DOHH2 (cell line): Measurements from ENCODE around the gene IL13RA1.

Source experiments
- H3F3A ChIP-seq: fragments of 200-600 bp; sonication (generic), shearing (Covaris generic); 2 replicates; pipeline ENCODE4 v1.6.0; 2016; ENCODE audit warnings: antibody characterized with exemption, mild to moderate bottlenecking; ENCODE audit not compliant: control insufficient read depth, insufficient read depth
- H3K27ac ChIP-seq: fragments of 200-600 bp; sonication (generic); 2 replicates; pipeline ENCODE4 v1.5.1; 2014; ENCODE audit warnings: low read depth, mild to moderate bottlenecking, low read length, moderate library complexity
- H3K27me3 ChIP-seq: fragments of 200-600 bp; sonication (generic); 2 replicates; pipeline ENCODE4 v1.6.1; 2014; ENCODE audit warnings: mild to moderate bottlenecking, low read length, mixed read lengths; ENCODE audit not compliant: control insufficient read depth
- H3K36me3 ChIP-seq: fragments of 200-600 bp; sonication (generic); 2 replicates; pipeline ENCODE4 v1.6.1; 2014; ENCODE audit warnings: mild to moderate bottlenecking, low read length, moderate library complexity, mixed read lengths; ENCODE audit not compliant: control insufficient read depth
- H3K4me1 ChIP-seq: fragments of 200-600 bp; sonication (generic); 2 replicates; pipeline ENCODE4 v1.6.1; 2014; ENCODE audit warnings: mild to moderate bottlenecking, low read length, mixed read lengths; ENCODE audit not compliant: control insufficient read depth
- H3K4me2 ChIP-seq: fragments of 200-600 bp; sonication (generic); 2 replicates; pipeline ENCODE4 v1.6.0; 2014; ENCODE audit warnings: mild to moderate bottlenecking, low read length, moderate library complexity
- H3K4me3 ChIP-seq: fragments of 200-600 bp; sonication (generic); 2 replicates; pipeline ENCODE4 v1.5.1; 2014; ENCODE audit warnings: mild to moderate bottlenecking, low read length, mixed read lengths
- H3K79me2 ChIP-seq: fragments of 200-600 bp; sonication (generic); 2 replicates; pipeline ENCODE4 v1.6.1; 2014; ENCODE audit warnings: mild to moderate bottlenecking, low read length, mixed read lengths; ENCODE audit not compliant: control insufficient read depth
- H3K9me2 ChIP-seq: fragments of 200-600 bp; sonication (generic); replicated peaks from 2 replicates; pipeline ENCODE4 v1.6.1; 2014; ENCODE audit warnings: mild to moderate bottlenecking, low read length, mixed read lengths; ENCODE audit not compliant: control insufficient read depth
- H3K9me3 ChIP-seq: fragments of 200-600 bp; sonication (generic); 2 replicates; pipeline ENCODE4 v1.6.1; 2014; ENCODE audit warnings: antibody characterized with exemption, low read length, mixed read lengths; ENCODE audit not compliant: control insufficient read depth, insufficient read depth
- H4K20me1 ChIP-seq: fragments of 200-600 bp; sonication (generic); 2 replicates; pipeline ENCODE4 v1.6.0; 2014; ENCODE audit warnings: low read depth, mild to moderate bottlenecking, antibody characterized with exemption, low read length, moderate library complexity; ENCODE audit not compliant: control insufficient read depth, insufficient read depth
- CTCF ChIP-seq: fragments of 200-600 bp; sonication (generic); IDR thresholded peaks from one replicate; pipeline ENCODE4 v1.5.1; 2014; ENCODE audit warnings: antibody characterized with exemption, mild to moderate bottlenecking, low read depth, low read length; ENCODE audit not compliant: poor library complexity, severe bottlenecking
- EZH2phosphoT487 ChIP-seq: fragments of 200-600 bp; sonication (generic); IDR thresholded peaks from 2 replicates; pipeline ENCODE4 v1.6.1; 2017; ENCODE audit warnings: borderline replicate concordance, mild to moderate bottlenecking, antibody characterized with exemption, low read length, moderate library complexity, mixed read lengths

Gene IL13RA1

GRCh38 chrX:118824173-118824730 is 96.8 kb downstream of the IL13RA1 start:
- no peaks in the 10 kb centered on the region for H3K4me1 ChIP-seq
- no peaks in the 10 kb centered on the region for H3K9me3 ChIP-seq
- no peak for TF ChIP-seq EZH2phosphoT487
- no peak for TF ChIP-seq CTCF
- no peaks in the 10 kb centered on the region for H3K9me2 ChIP-seq
- H3K79me2 ChIP-seq = no peaks in the 10 kb centered on the region
- no peaks in the 10 kb centered on the region for H3K36me3 ChIP-seq
- H4K20me1 ChIP-seq = no peaks in the 10 kb centered on the region
- no peak overlapping the region for H3K27ac ChIP-seq
- no peaks in the 10 kb centered on the region for H3F3A ChIP-seq
- H3K4me3 ChIP-seq = no peak overlapping the region
- H3K4me2 ChIP-seq = no peak overlapping the region
- H3K27me3 ChIP-seq = peaks cover 10% of the 10 kb centered on the region

- TF ChIP-seq EZH2phosphoT487 (no peak), CTCF (no peak)
- Histone ChIP-seq H3K27ac (no peak overlapping the region), H3K79me2 (no peaks in the 10 kb centered on the region), H3K4me2 (no peak overlapping the region), H3K27me3 (peaks cover 10% of the 10 kb centered on the region), H3K9me3 (no peaks in the 10 kb centered on the region), H3F3A (no peaks in the 10 kb centered on the region), H4K20me1 (no peaks in the 10 kb centered on the region), H3K9me2 (no peaks in the 10 kb centered on the region), H3K4me1 (no peaks in the 10 kb centered on the region), H3K36me3 (no peaks in the 10 kb centered on the region), H3K4me3 (no peak overlapping the region)
These were observed 97.8 kb downstream of the IL13RA1 start for GRCh38 chrX:118825227-118825626.

- no peaks in the 10 kb centered on the region for H3K79me2 ChIP-seq
- no peak overlapping the region for H3K27ac ChIP-seq
- no peaks in the 10 kb centered on the region for H3K4me1 ChIP-seq
- peak overlapping the region; percentile 22; the same call in 1 of the 2 replicates for H3K4me3 ChIP-seq
- peak overlapping the region; percentile 32 for H3K4me2 ChIP-seq
- H3K9me3 ChIP-seq = no peaks in the 10 kb centered on the region
- no peaks in the 10 kb centered on the region for H3K27me3 ChIP-seq
- no peaks in the 10 kb centered on the region for H3F3A ChIP-seq
- H3K36me3 ChIP-seq = no peaks in the 10 kb centered on the region
- H4K20me1 ChIP-seq = no peaks in the 10 kb centered on the region
- TF ChIP-seq EZH2phosphoT487 (no peak), CTCF (peak; percentile 52)
- H3K9me2 ChIP-seq = no peaks in the 10 kb centered on the region
These were observed 112.0 kb downstream of the IL13RA1 start for GRCh38 chrX:118839334-118839958.
